NCI-H1048 (cell line): ENCODE data around the gene KCNAB2.
"Not testable (repeated sequence)": the region's sequence is repeated elsewhere in the genome, so short reads cannot be mapped to it uniquely, and the experiment has no call there.

Experiments
- DNase-seq: peaks from one replicate; lab custom pipeline; 2025; lab: John Stamatoyannopoulos, UW

KCNAB2 gene

GRCh38 chr1:6057170-6057845 is 11.6 kb downstream of the KCNAB2 start:
- no peak for DNase-seq

GRCh38 chr1:6059866-6060265 is 14.2 kb downstream of the KCNAB2 start:
- no peak for DNase-seq

- no peak for DNase-seq
Measured at GRCh38 chr1:6062670-6063069, 17.0 kb downstream of the KCNAB2 start.

- DNase-seq, result not testable (repeated sequence)
Measured at GRCh38 chr1:6063532-6064053, 17.9 kb downstream of the KCNAB2 start.

- no peak for DNase-seq
Measured at GRCh38 chr1:6065093-6065858, 19.6 kb downstream of the KCNAB2 start.

GRCh38 chr1:6066680-6067079 is 21.0 kb downstream of the KCNAB2 start:
- no peak for DNase-seq

- DNase-seq, result no peak
Measured at GRCh38 chr1:6068073-6068472, 22.4 kb downstream of the KCNAB2 start.

GRCh38 chr1:6068932-6069331 is 23.2 kb downstream of the KCNAB2 start:
- DNase-seq, result no peak

- DNase-seq, result no peak
Measured at GRCh38 chr1:6069573-6069972, 23.9 kb downstream of the KCNAB2 start.

GRCh38 chr1:6070450-6070974 is 24.8 kb downstream of the KCNAB2 start:
- no peak for DNase-seq

GRCh38 chr1:6071219-6071618 is 25.5 kb downstream of the KCNAB2 start:
- no peak for DNase-seq

- no peak for DNase-seq
Measured at GRCh38 chr1:6072774-6073479, 27.2 kb downstream of the KCNAB2 start.

- DNase-seq, result no peak
Measured at GRCh38 chr1:6073480-6074053, 27.9 kb downstream of the KCNAB2 start.

GRCh38 chr1:6074192-6074901 is 28.7 kb downstream of the KCNAB2 start:
- DNase-seq, result no peak

GRCh38 chr1:6075748-6076147 is 30.1 kb downstream of the KCNAB2 start:
- no peak for DNase-seq

- DNase-seq, result not testable (repeated sequence)
Measured at GRCh38 chr1:6077061-6077460, 31.4 kb downstream of the KCNAB2 start.

GRCh38 chr1:6077506-6077905 is 31.8 kb downstream of the KCNAB2 start:
- no peak for DNase-seq

GRCh38 chr1:6077919-6078318 is 32.2 kb downstream of the KCNAB2 start:
- DNase-seq, result no peak

GRCh38 chr1:6080469-6080868 is 34.8 kb downstream of the KCNAB2 start:
- DNase-seq, result no peak

- no peak for DNase-seq
Measured at GRCh38 chr1:6081901-6082300, 36.2 kb downstream of the KCNAB2 start.

GRCh38 chr1:6082430-6082971 is 36.8 kb downstream of the KCNAB2 start:
- no peak for DNase-seq
